Psoas muscle (tissue), 8 donors: ENCODE results near the gene KCNIP3. TPM values are rescaled to one million over a fixed set of nuclear protein-coding genes. Genes with fewer than 3 reads are reported as not detected.

Source experiments
- ATAC-seq, 4 donors: fragments of 200-7000 bp; cut with Tn5 transposase; one replicate each; pipeline ENCODE4 v1.9.1; 2020; ENCODE audit warnings: moderate library complexity in 3 of 4, mild to moderate bottlenecking in 2 of 4
- DNase-seq, 2 donors: peaks; one replicate each; pipeline ENCODE4 v3.0.0-alpha.2; 2020
- H3K27ac ChIP-seq: fragments of 200-600 bp; one replicate; pipeline ENCODE4 v1.8.0; 2022
- H3K27me3 ChIP-seq, 3 donors: fragments of 200-600 bp in 1 of 3; one replicate each; pipeline versions ENCODE4 v1.6.1 to v1.8.0; 2013 to 2022; ENCODE audit warnings: low read length in 2 of 3, mild to moderate bottlenecking in 2 of 3, moderate library complexity in 1 of 3; ENCODE audit not compliant: insufficient read depth in 3 of 3
- H3K36me3 ChIP-seq, 2 donors: fragments of 200-600 bp in 1 of 2; one replicate each; pipeline versions ENCODE4 v1.6.1 to v1.8.0; 2013 to 2022; ENCODE audit warnings: low read depth in 1 of 2, mild to moderate bottlenecking in 1 of 2, moderate library complexity in 1 of 2; ENCODE audit not compliant: insufficient read depth in 1 of 2
- H3K4me1 ChIP-seq: fragments of 200-600 bp; one replicate; pipeline ENCODE4 v1.8.0; 2022
- H3K4me3 ChIP-seq: fragments of 200-600 bp; one replicate; pipeline ENCODE4 v1.8.0; 2022; ENCODE audit warnings: mild to moderate bottlenecking
- H3K9me3 ChIP-seq: fragments of 200-600 bp; one replicate; pipeline ENCODE4 v1.8.0; 2022
- CTCF ChIP-seq: fragments of 200-600 bp; IDR thresholded peaks from one replicate; pipeline ENCODE4 v1.8.0; 2022; ENCODE audit warnings: antibody characterized with exemption
- WGBS, 3 donors: extraction: QIAGEN DNeasy Blood & Tissue Kit; methylation state at CpG; one replicate each; pipeline versions ENCODE4 v1.1.6 to v1.1.7; 2013; 5-methylcytosine and 5-hydroxymethylcytosine counted together
- intact Hi-C, 2 donors: fragments of 100-400 bp; cut with DNase I; formaldehyde crosslinking; loops; one replicate each; pipeline versions ENCODE4 v1.11.0 to v1.14.2; 2022
- polyA plus RNA-seq, 3 donors: library from polyadenylated mRNA; stranded (reverse); fragments of 200-250 nt; gene quantifications; one replicate each; pipeline ENCODE4 v1.2.3, GENCODE V29; 2013
- total RNA-seq, 4 donors: library from RNA; stranded (reverse); fragmentation: NEBNext Ultra II Directional in 2 of 4; extraction: Animal tissue kit (Norgen Biotek cat#: 25700) in 2 of 4; gene quantifications; one replicate each; pipeline versions ENCODE4 v1.2.1 to v1.2.4, GENCODE V29; 2021 to 2023
- donor health status: healthy with polysubstance abuse.
- donor health status: DM: no; HTN: no; CAD: no; lungs with moderate emphysema.
- donor health status: Bipolar disorder and iron deficiency.
- donor health status: healthy.
- donor health status: DM: yes; HTN: yes; CAD: no.
- donor health status: DM: no; HTN: no; CAD: no.
- donor health status: DM: no; HTN: no; CAD: no.
- donor health status: DM: yes; HTN: yes; CAD: no.

The KCNIP3 gene
- total and polyA plus RNA-seq, 7 donors = 0.93 to 2.0 (median 1.3) TPM

- H3K4me1 ChIP-seq = no peaks in the 10 kb centered on the region
- intact Hi-C loops = no loop called here
- no peaks in the 10 kb centered on the region for H3K27me3 ChIP-seq
- no peak overlapping the region for H3K27ac ChIP-seq
- H3K36me3 ChIP-seq = no peaks in the 10 kb centered on the region
- 80 to 85% (median 84%) methylated on average over 11 of the region's 11 CpGs for WGBS, 3 donors
- DNase-seq (no peak), ATAC-seq (no peak)
- no peak for TF ChIP-seq CTCF
- no peaks in the 10 kb centered on the region for H3K9me3 ChIP-seq
- H3K4me3 ChIP-seq = no peak overlapping the region
These were observed 23.4 kb upstream of the KCNIP3 start for GRCh38 chr2:95273566-95274290.

DNA sequence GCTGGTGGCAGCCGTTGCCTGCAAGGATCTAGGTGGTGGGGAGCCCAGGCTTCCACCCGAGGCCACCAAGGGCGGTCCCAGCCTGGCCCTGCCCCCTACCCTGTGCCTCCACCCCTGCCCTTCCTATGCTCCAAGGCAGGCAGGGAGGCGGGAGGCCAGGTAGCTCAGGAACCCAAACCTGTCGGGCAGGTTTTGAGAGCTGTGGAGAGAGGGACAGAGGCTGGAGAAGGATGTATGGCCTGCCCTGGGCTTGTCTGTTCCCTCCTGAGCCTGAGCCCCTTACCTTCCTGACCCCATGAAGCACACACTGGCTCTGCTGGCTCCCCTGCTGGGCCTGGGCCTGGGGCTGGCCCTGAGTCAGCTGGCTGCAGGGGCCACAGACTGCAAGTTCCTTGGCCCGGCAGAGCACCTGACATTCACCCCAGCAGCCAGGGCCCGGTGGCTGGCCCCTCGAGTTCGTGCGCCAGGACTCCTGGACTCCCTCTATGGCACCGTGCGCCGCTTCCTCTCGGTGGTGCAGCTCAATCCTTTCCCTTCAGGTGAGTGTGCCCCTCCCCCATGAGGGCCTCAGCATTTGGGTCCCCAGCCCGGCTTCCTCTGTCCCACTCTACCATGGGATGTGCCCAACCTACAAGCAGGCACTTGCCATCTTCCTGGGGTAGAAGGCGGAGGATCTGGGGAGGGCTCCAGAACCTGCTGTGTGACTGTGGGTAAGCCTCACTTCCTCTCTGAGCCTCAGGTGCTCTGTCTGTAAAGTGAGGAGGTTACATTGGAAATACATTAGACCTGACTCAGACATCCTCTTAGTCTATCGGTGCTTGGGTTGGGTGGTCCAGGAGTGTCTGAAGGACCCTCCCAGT, 22.6 kb upstream of the KCNIP3 start, which contains the start of gene PROM2:
Gene PROM2, plus strand, starts transcription at position 159 of the 860 bp plus-strand sequence. Its CDS starts 137 bp downstream, at position 296.
- Histone ChIP-seq H3K36me3 (no peaks in the 10 kb centered on the region), H3K4me3 (no peak within 1 kb of the TSS), H3K4me1 (no peaks in the 10 kb centered on the region), H3K27me3 (no peaks in the 10 kb centered on the region), H3K27ac (no peak within 1 kb of the TSS), H3K9me3 (no peaks in the 10 kb centered on the region)
- TF ChIP-seq CTCF = no peak
- no peak for ATAC-seq
- DNase-seq = peak in 1 of 2 donors; percentile 36
- 74 to 82% (median 76%) methylated on average over 17 of the region's 17 CpGs for WGBS, 3 donors
- intact Hi-C loops = no loop called here

GRCh38 chr2:95275151-95275515, 22.0 kb upstream of the KCNIP3 start:
- DNase-seq (peak in 1 of 2 donors; percentile 18), ATAC-seq (no peak)
- Histone ChIP-seq H3K27me3 (no peaks in the 10 kb centered on the region), H3K27ac (no peak overlapping the region), H3K4me1 (no peaks in the 10 kb centered on the region), H3K4me3 (no peak overlapping the region), H3K9me3 (no peaks in the 10 kb centered on the region), H3K36me3 (no peaks in the 10 kb centered on the region)
- TF ChIP-seq CTCF = no peak
- intact Hi-C loops = no loop called here
- 89 to 96% (median 94%) methylated on average over 4 of the region's 4 CpGs for WGBS, 3 donors

GRCh38 chr2:95275601-95276243, 21.4 kb upstream of the KCNIP3 start:
- H3K27me3 ChIP-seq = no peaks in the 10 kb centered on the region
- intact Hi-C loops = no loop called here
- H3K4me1 ChIP-seq = no peaks in the 10 kb centered on the region
- 89 to 94% (median 90%) methylated on average over 27 to 28 of the region's 28 CpGs for WGBS, 3 donors
- H3K9me3 ChIP-seq = no peaks in the 10 kb centered on the region
- H3K27ac ChIP-seq = no peak overlapping the region
- ATAC-seq = no peak
- DNase-seq = peak in 1 of 2 donors; percentile 32
- no peaks in the 10 kb centered on the region for H3K36me3 ChIP-seq
- no peak overlapping the region for H3K4me3 ChIP-seq
- no peak for TF ChIP-seq CTCF
